NCI-H2107 (cell line): ENCODE data around the gene IRX1.

ENCODE experiments used
- DNase-seq: peaks from one replicate; lab custom pipeline; 2025; lab: John Stamatoyannopoulos, UW

IRX1 gene

GRCh38 chr5:3650320-3650719, 54.7 kb downstream of the IRX1 start:
- DNase-seq = no peak

- DNase-seq = no peak
Observed at GRCh38 chr5:3650868-3651267, 55.2 kb downstream of the IRX1 start.
